ENCODE results near the gene B4GALT3.
"Not testable (repeated sequence)": the region's sequence is repeated elsewhere in the genome, so short reads cannot be mapped to it uniquely, and the experiment has no call there.

The B4GALT3 gene

GRCh38 chr1:161177112-161177935 is at the start of gene B4GALT3:
Gene B4GALT3 (minus strand): TSS chr1:161177507. CDS start chr1:161176060, 1,447 bp downstream.
- DNase-seq = peak; percentile 92 to 98

- DNase-seq = peak; percentile 58 to 64
These were observed 49.5 kb upstream of the B4GALT3 start for GRCh38 chr1:161226759-161227158.

GRCh38 chr1:161226320-161226711 is 49.0 kb upstream of the B4GALT3 start:
- peak in 1 of 2 experiments; percentile 63 for DNase-seq

- peak; percentile 100 for DNase-seq
These were observed 48.4 kb upstream of the B4GALT3 start, which contains the start of gene TOMM40L for GRCh38 chr1:161225534-161226319. Gene TOMM40L (plus strand): TSS chr1:161226060. CDS start chr1:161226490, 430 bp downstream.

GRCh38 chr1:161225178-161225533 is 47.8 kb upstream of the B4GALT3 start:
- DNase-seq = no peak

- DNase-seq = not testable (repeated sequence)
These were observed 47.4 kb upstream of the B4GALT3 start for GRCh38 chr1:161224695-161225087.

GRCh38 chr1:161223805-161224694 is 46.7 kb upstream of the B4GALT3 start:
- no peak for DNase-seq

GRCh38 chr1:161222175-161223019 is 45.1 kb upstream of the B4GALT3 start:
- DNase-seq = no peak

GRCh38 chr1:161220002-161220401 is 42.7 kb upstream of the B4GALT3 start:
- no peak for DNase-seq

GRCh38 chr1:161219078-161219892 is 42.0 kb upstream of the B4GALT3 start:
- no peak for DNase-seq

- DNase-seq = no peak
These were observed 41.2 kb upstream of the B4GALT3 start for GRCh38 chr1:161218301-161219077.

- DNase-seq = no peak
These were observed 40.5 kb upstream of the B4GALT3 start for GRCh38 chr1:161217831-161218230.

- DNase-seq = no peak
These were observed 39.8 kb upstream of the B4GALT3 start for GRCh38 chr1:161216945-161217712.

- no peak for DNase-seq
These were observed 37.8 kb upstream of the B4GALT3 start, which contains the start of gene FCER1G for GRCh38 chr1:161215076-161215475. Gene FCER1G (plus strand): TSS chr1:161215295. CDS start chr1:161215322, 27 bp downstream.

- DNase-seq = no peak
These were observed 37.1 kb upstream of the B4GALT3 start for GRCh38 chr1:161214369-161214768.

GRCh38 chr1:161209790-161210409 is 32.6 kb upstream of the B4GALT3 start:
- DNase-seq = peak; percentile 86 to 97

- no peak for DNase-seq
These were observed 29.9 kb upstream of the B4GALT3 start for GRCh38 chr1:161207173-161207572.

- DNase-seq = no peak
These were observed 29.3 kb upstream of the B4GALT3 start for GRCh38 chr1:161206411-161207140.

Data from NCI-H526 (cell line).